GM23338 (cell line): ENCODE data around the gene ATF1. TPM values are rescaled to one million over a fixed set of nuclear protein-coding genes. Genes with fewer than 3 reads are reported as not detected.

Experiments used
- ATAC-seq: fragments of 200-7000 bp; cut with Tn5 transposase; 3 replicates; pipeline ENCODE4 v1.9.1; 2020
- DNase-seq: peaks from one replicate; pipeline ENCODE4 v3.0.0-alpha.2; 2015; ENCODE audit warnings: low spot score
- H2AFZ ChIP-seq: fragments of 200-600 bp; sonication (generic); 2 replicates; pipeline ENCODE4 v1.8.0; 2016; ENCODE audit warnings: antibody characterized with exemption, mild to moderate bottlenecking, moderate library complexity
- H3F3A ChIP-seq: fragments of 200-600 bp; sonication (generic); replicated peaks from 2 replicates; pipeline ENCODE4 v1.8.0; 2017; ENCODE audit warnings: antibody characterized with exemption, mixed run types, low read depth
- H3K27ac ChIP-seq: fragments of 200-600 bp; sonication (generic); 2 replicates; pipeline ENCODE4 v1.6.1; 2016; ENCODE audit warnings: low read depth
- H3K27me3 ChIP-seq: fragments of 200-600 bp; sonication (generic); 2 replicates; pipeline ENCODE4 v1.8.0; 2016; ENCODE audit warnings: mild to moderate bottlenecking, mixed run types, moderate library complexity; ENCODE audit not compliant: insufficient read depth
- H3K36me3 ChIP-seq: fragments of 200-600 bp; sonication (generic); 2 replicates; pipeline ENCODE4 v1.8.0; 2016; ENCODE audit warnings: mild to moderate bottlenecking; ENCODE audit not compliant: insufficient read depth
- H3K4me1 ChIP-seq: fragments of 200-600 bp; sonication (generic); 2 replicates; pipeline ENCODE4 v1.8.0; 2016; ENCODE audit warnings: mild to moderate bottlenecking, moderate library complexity; ENCODE audit not compliant: insufficient read depth
- H3K4me2 ChIP-seq: fragments of 200-600 bp; sonication (generic); 2 replicates; pipeline ENCODE4 v1.7.1; 2017; ENCODE audit warnings: mixed run types
- H3K4me3 ChIP-seq: fragments of 200-600 bp; sonication (generic); 2 replicates; pipeline ENCODE4 v1.6.1; 2016; ENCODE audit warnings: mixed run types
- H3K79me2 ChIP-seq: fragments of 200-600 bp; sonication (generic); replicated peaks from 2 replicates; pipeline ENCODE4 v1.8.0; 2017; ENCODE audit warnings: mild to moderate bottlenecking; ENCODE audit not compliant: insufficient read depth
- H3K9me2 ChIP-seq: fragments of 200-600 bp; sonication (generic); 2 replicates; pipeline ENCODE4 v1.8.0; 2017; ENCODE audit not compliant: insufficient read depth
- H4K20me1 ChIP-seq: fragments of 200-600 bp; sonication (generic); replicated peaks from 2 replicates; pipeline ENCODE4 v1.8.0; 2017; ENCODE audit warnings: mild to moderate bottlenecking; ENCODE audit not compliant: insufficient read depth
- H3K27ac Mint-ChIP-seq: 2 replicates; pipeline ENCODE4 v1.8.0; 2020; ENCODE audit warnings: inconsistent platforms, mild to moderate bottlenecking, moderate library complexity, mixed read lengths
- H3K27me3 Mint-ChIP-seq: 3 replicates; pipeline ENCODE4 v1.8.0; 2022; ENCODE audit warnings: low read depth, mild to moderate bottlenecking, moderate library complexity, mixed read lengths, inconsistent platforms; ENCODE audit not compliant: insufficient read depth, poor library complexity
- H3K36me3 Mint-ChIP-seq: 3 replicates; pipeline ENCODE4 v1.8.0; 2021; ENCODE audit warnings: low read depth, mild to moderate bottlenecking, inconsistent platforms, moderate library complexity, mixed read lengths
- H3K4me1 Mint-ChIP-seq: 3 replicates; pipeline ENCODE4 v1.8.0; 2020; ENCODE audit warnings: mild to moderate bottlenecking, inconsistent platforms, mixed read lengths
- H3K4me3 Mint-ChIP-seq: 3 replicates; pipeline ENCODE4 v1.8.0; 2021; ENCODE audit warnings: moderate library complexity, mild to moderate bottlenecking, inconsistent platforms, mixed read lengths
- H3K9me3 Mint-ChIP-seq: 3 replicates; pipeline ENCODE4 v1.8.0; 2020; ENCODE audit warnings: moderate library complexity, mild to moderate bottlenecking, inconsistent platforms, mixed read lengths
- CREB1 ChIP-seq: fragments of 250-450 bp; sonication (Bioruptor Pico); IDR thresholded peaks from 2 replicates; pipeline ENCODE4 v1.5.0; 2020; ENCODE audit warnings: low read depth, mild to moderate bottlenecking, moderate library complexity
- CTCF ChIP-seq, 2 experiments: fragments of 200-600 bp in 1 of 2; sonication (generic) in 1 of 2; conservative IDR thresholded peaks; 2 replicates each; pipeline versions ENCODE4 v1.5.1 to v1.6.1; 2016 to 2017; ENCODE audit warnings: antibody characterized with exemption in 2 of 2, low read depth in 2 of 2, mild to moderate bottlenecking in 2 of 2, moderate library complexity in 1 of 2
- ETS1 ChIP-seq: IDR thresholded peaks from 2 replicates; pipeline ENCODE4 v1.6.1; 2016; ENCODE audit warnings: antibody characterized with exemption
- EZH2 ChIP-seq: fragments of 200-600 bp; sonication (generic); IDR thresholded peaks from one replicate; pipeline ENCODE4 v1.8.0; 2017; ENCODE audit warnings: antibody characterized with exemption, mild to moderate bottlenecking, low read depth; ENCODE audit not compliant: unreplicated experiment
- EZH2phosphoT487 ChIP-seq: fragments of 200-600 bp; sonication (generic); IDR thresholded peaks from one replicate; pipeline ENCODE4 v1.8.1; 2018; ENCODE audit warnings: antibody characterized with exemption; ENCODE audit not compliant: unreplicated experiment
- JUNB ChIP-seq: IDR thresholded peaks from one replicate; pipeline ENCODE4 v1.6.1; 2016; ENCODE audit warnings: antibody characterized with exemption; ENCODE audit not compliant: unreplicated experiment
- NANOG ChIP-seq: IDR thresholded peaks from 2 replicates; pipeline ENCODE4 v1.6.1; 2016; ENCODE audit warnings: antibody characterized with exemption, borderline replicate concordance
- POLR2AphosphoS5 ChIP-seq: IDR thresholded peaks from 2 replicates; pipeline ENCODE4 v1.6.1; 2016; ENCODE audit warnings: antibody characterized with exemption, low read depth
- REST ChIP-seq: IDR thresholded peaks from one replicate; pipeline ENCODE4 v1.6.1; 2018; ENCODE audit warnings: antibody characterized with exemption; ENCODE audit not compliant: unreplicated experiment
- STAT1 ChIP-seq: IDR thresholded peaks from one replicate; pipeline ENCODE4 v1.6.1; 2016; ENCODE audit warnings: antibody characterized with exemption; ENCODE audit not compliant: unreplicated experiment
- ZNF114 ChIP-seq: fragments of 250-450 bp; sonication (Bioruptor Pico); IDR thresholded peaks from 2 replicates; pipeline ENCODE4 v1.5.0; 2020; ENCODE audit warnings: mild to moderate bottlenecking, moderate library complexity
- ZNF331 ChIP-seq: fragments of 250-450 bp; sonication (Bioruptor Pico); IDR thresholded peaks from 2 replicates; pipeline ENCODE4 v1.5.0; 2020; ENCODE audit warnings: low read depth, mild to moderate bottlenecking, moderate library complexity
- ZNF462 ChIP-seq: fragments of 250-450 bp; sonication (Bioruptor Pico); IDR thresholded peaks from 2 replicates; pipeline ENCODE4 v1.5.0; 2020; ENCODE audit warnings: mild to moderate bottlenecking, moderate library complexity
- polyA plus RNA-seq: library from polyadenylated mRNA; unstranded; fragments of >200 nt; fragmentation: Nextera tagmentation; extraction: Ambion mirVana; gene quantifications from 2 replicates; pipeline ENCODE4 v1.2.1, GENCODE V29; 2016
- total RNA-seq: library from RNA; depleted of rRNA; stranded (reverse); fragments of >200 nt; shearing (Covaris generic); gene quantifications from 2 replicates; pipeline ENCODE4 v1.2.3, GENCODE V29; 2014

ATF1 gene
- total and polyA plus RNA-seq, 2 experiments from 2014 or later, result 17.5 to 22.7 TPM

GRCh38 chr12:50859621-50860310 is 95.9 kb downstream of the ATF1 start:
- H3K27me3 Mint-ChIP-seq, result peaks cover 2% of the 10 kb centered on the region
- no peak overlapping the region for H3K27ac Mint-ChIP-seq
- H3K4me3 Mint-ChIP-seq, result no peak overlapping the region
- no peaks in the 10 kb centered on the region for H3K9me2 ChIP-seq
- no peak overlapping the region for H3K4me3 ChIP-seq
- ATAC-seq (no peak), DNase-seq (no peak)
- TF ChIP-seq POLR2AphosphoS5 (no peak), REST (no peak), EZH2 (no peak), CTCF (conservative IDR thresholded peaks at IDR 0.05; ENCODE audit: low read depth in 2 of 2) (no peak), ZNF462 (CRISPR knock-in tag) (no peak), CREB1 (CRISPR knock-in tag) (no peak), ZNF114 (CRISPR knock-in tag) (no peak), ZNF331 (CRISPR knock-in tag) (no peak), ETS1 (no peak), NANOG (no peak), JUNB (no peak), STAT1 (no peak), EZH2phosphoT487 (no peak)
- no peaks in the 10 kb centered on the region for H3K4me1 ChIP-seq
- no peaks in the 10 kb centered on the region; the same call in 2 of the 3 replicates for H3K36me3 Mint-ChIP-seq
- no peaks in the 10 kb centered on the region for H3K79me2 ChIP-seq
- no peaks in the 10 kb centered on the region for H3K27me3 ChIP-seq
- H3K4me2 ChIP-seq, result no peak overlapping the region
- peaks cover 14% of the 10 kb centered on the region; the same call in 2 of the 3 replicates for H3K9me3 Mint-ChIP-seq
- no peaks in the 10 kb centered on the region for H3K4me1 Mint-ChIP-seq
- no peaks in the 10 kb centered on the region for H3F3A ChIP-seq
- no peaks in the 10 kb centered on the region for H3K36me3 ChIP-seq
- no peaks in the 10 kb centered on the region for H4K20me1 ChIP-seq
- no peak overlapping the region for H3K27ac ChIP-seq
- no peak overlapping the region for H2AFZ ChIP-seq
